GM21619 (cell line): ENCODE measurements around the gene RNF225.
A peak's percentile ranks its signal among the peaks of the same experiment; 100 is the strongest.
"Not testable (repeated sequence)": the region's sequence is repeated elsewhere in the genome, so short reads cannot be mapped to it uniquely, and the experiment has no call there.

ENCODE experiments used
- ATAC-seq: cut with Tn5 transposase; IDR thresholded peaks from one replicate; pipeline ENCODE4 v1.9.1; 2021; ENCODE audit not compliant: unreplicated experiment

Gene RNF225

DNA sequence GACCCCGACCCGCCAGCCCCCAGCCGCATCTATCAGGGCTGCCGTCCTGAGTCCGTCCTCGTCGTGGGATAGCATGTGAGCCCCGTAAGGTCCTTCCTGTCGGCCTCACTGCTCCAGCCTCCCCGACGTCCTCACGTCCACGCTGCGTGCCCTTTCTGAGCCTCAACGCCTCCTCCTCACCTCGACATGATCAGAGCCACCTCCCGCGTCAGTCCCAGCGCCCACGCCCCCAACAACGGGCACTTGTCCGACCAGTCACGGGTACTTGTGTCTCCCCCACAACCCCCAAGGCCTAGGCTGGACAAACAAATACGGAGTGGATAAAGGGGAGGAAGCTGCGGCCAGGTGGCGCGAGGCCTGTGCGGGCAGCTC, 33.6 kb upstream of the RNF225 start:
- ATAC-seq: peak; percentile 16

DNA sequence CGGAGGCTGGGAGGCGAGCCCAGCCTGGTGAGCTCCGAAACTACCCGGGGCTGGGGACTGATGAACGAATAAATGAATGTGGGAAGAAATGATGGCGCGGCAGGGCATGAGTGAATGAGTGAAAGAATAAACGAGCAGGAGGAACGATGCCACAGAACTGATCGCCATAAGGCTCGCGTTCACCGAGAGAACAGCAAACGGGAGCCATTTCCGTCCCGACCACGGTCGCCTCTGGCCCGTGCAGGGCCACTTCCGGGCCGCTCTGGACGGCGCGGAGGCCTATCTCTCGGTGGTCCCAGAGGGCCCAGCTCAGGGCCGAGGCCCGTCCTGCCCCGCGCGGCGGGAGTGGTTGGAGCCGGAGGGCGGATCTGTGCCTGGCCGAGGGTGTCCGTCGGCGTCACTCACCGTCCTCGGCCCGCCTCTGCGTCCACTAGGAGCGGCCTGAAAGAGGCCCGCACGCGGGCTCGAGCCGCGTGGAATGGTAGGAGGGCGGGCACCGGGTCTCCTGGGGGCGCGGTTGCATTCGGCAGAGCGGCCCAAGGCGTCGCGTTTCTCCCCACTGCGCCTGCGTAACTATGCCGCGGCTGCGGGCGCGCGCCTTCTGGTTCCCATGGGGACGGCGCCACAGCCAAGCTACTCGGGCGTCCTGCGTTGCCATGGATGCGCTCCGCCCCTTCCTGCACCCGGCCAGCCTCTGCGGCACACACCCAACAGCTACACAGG, 33.0 kb upstream of the RNF225 start, which contains the start of gene ZNF497:
Gene ZNF497 (minus strand): TSS at position 480 of the 723 bp plus-strand sequence. CDS start 5,116 bp downstream, outside the sequence.
- peak; percentile 83 for ATAC-seq

DNA sequence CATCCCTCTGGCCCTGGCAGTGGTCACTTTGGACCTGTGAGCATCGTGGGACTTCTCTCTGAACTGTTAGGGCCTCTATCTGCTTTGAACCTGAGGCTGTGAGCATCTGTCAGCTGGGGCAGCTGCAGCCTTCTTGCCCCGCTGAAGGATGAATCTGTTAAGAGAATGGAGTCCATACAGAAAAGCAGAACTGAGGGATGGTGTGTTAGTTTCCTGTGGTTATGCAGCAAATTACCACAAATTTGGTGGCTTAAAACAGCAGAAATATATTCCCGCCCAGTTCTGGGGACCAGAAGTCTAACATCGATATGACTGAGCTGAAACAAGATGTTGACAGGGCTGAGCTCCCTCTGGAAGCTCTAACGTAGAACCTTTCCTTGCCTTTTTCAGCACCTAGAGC, 31.3 kb upstream of the RNF225 start:
- no peak for ATAC-seq

DNA sequence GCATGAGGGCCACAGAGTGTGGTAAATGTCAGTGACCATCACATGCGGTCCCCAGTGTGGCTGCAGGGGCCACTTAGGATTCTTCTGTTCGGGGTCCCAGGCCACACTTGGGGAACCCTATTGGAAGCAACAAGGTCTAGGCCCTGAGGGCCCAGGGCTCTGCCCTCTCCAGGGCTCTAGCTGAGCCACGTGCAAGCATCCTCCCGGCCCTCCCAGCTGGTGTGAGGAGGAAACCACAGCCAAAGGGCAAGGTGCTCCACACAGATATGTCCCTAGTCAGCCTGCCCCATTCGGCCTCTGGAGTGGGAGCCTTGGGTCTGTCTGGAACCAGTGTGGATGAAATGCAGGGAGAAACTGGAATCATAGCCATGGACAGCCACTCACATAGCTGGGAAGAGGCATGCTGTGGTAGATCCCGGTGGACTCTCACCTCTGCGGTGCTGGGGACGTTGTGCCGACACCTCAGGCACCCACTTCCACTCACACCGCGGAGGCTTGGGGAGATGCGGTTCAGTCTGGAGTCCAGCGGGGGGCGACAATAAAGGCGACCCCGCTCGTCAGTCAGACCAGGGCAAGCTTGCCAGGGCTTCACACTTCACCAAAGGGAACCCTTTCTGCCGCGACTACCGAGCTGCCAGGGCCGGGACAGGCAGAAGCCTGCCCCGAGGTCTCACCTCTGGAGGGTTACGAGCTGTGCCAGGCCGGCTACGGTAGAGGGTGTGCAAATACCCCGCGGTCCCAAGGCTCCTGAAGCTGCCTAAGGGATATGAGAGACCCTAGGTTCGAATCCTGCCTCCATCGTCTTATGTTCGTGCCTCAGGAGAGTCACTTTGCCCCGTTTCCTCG, 28.6 kb upstream of the RNF225 start:
- no peak for ATAC-seq

DNA sequence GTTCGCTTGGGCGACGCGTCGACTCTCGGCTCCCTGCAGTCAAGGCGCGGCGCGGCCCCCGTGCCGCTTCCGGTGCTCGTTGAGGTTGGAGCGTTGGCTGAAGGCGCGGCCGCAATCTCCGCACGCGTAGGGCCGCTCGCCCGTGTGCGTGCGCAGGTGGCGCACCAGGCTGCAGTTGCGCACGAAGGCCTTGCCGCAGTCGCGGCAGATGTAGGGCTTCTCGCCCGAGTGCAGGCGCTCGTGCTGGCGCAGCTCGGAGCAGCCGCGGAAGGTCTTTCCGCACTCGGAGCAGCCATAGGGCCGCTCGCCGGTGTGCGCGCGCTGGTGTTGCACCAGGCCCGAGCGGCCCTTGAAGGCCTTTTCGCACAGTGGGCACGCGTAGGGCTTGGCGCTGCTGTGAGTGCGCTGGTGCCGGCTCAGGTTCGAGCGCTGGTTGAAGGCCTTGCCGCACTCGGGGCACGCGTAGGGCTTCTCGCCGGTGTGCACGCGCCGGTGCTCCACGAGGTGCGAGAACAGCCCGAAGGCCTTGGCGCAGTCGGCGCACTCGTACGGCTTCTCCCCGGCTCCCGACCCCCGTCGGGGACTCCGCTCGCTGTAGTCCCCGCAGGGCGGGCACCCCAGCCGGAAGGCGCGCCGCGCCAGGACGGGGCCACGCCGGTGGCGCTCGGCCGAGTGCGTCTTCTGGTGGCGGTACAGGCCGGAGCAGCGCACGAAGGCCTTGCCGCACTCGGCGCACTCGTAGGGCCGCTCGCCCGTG, 27.6 kb upstream of the RNF225 start:
- no peak for ATAC-seq

DNA sequence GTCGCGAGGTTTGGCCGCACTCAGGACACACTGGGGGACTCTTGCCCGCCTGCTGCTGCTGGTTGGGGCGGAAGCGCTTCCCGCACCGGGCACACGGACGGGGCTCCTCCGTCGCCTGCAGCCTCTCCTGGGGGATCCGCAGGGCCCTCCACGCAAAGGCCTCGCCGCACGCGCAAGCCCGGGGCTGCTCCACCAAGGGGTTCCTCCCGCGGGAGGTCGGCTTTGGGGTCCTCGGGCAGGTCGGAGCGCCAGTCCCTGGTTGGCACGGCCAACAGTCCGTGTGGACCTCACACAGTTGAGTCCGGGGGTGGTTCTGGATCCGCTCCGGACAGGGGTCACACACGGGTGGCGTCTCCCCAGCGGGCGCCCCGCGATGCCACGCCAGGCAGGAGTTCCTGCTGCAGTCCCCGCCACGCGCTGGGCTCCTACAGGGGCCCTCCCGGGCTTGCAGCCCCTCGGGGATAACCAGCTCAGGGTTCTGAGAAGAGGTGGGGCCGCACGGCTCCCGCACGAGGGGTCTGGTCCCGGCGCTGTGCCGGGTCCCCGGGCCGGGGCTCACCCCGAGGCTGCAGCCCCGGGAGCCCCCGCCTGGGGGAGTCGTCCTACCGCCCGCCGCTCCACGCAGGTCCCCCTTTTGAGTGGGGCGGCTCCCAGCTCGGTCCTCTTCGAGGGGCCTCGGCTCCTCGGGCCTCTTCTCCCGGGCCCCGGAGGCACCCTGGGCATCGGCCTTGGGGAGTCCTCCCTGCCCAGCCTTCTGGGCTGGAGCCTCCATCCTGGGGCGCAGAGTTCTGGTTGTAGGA, 26.7 kb upstream of the RNF225 start:
- ATAC-seq: no peak

DNA sequence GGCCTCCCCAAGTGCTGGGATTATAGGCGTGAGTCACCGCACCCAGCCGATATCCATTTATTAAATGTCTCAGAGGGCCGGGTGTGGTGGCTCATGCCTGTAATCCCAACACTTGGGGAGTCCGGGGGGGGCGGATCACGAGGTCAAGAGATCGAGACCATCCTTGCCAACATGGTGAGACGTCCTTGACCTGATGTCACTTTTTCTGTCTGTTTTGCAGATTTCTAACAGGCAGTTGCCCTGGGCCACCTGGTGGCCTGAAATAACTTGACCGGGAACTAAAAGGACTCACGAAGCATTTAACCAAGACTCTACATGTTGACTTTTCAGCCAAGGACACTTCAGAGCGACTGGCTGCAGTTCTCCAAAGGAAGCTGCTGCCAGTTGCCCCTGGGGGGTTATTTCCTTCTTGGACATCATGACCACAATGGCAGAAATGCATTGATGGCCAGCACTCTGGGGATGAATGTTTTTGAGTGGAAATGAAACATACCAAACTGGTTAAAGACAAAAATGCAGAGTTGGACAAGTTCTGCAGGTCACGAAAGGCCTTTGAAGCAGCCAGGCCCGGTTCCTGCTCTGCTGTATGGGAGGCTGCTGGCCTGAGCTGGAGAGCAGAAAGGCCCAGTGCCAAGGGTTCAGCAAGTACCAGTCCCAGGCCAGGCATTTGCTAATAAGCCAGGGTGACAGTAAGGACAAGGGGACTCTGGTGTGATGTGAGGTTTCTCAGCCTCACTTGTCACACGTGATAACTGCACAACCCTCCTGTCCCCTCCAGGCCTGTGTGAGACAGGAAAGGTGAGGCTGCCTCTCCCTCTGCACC, 22.9 kb upstream of the RNF225 start:
- ATAC-seq: no peak

DNA sequence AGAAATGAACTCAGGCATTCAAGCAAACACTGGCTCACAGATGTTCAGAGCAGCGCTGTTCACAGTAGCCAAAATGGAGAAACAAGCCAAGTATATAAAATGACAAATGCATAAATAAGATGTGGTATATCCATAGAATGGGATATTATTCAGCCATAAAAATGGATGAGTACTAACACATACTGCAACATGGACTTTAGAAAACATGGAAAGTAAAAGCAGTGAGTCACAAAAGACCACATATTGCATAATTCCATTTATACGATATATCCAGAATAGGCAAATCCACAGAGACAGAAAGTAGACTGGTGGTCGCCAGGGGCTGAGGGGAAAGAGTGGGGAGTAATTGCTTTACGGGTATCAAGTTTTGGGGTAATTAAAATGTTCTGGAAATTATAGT, 21.3 kb upstream of the RNF225 start:
- ATAC-seq: no peak

DNA sequence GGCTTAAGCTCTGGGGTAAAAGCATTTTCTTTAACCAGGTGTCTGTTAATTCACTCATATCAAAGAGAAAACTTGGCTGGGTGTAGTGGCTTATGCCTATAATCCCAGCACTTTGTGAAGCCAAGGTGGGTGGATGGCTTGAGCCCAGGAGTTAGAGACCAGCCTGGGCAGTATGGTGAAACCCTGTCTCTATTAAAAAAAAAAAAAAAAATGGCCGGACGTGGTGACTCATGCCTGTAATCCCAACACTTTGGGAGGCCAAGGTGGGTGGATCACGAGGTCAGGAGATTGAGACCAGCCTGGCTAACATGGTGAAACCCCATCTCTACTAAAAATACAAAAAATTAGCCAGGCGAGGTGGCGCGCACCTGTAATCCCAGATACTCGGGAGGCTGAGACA, 18.7 kb upstream of the RNF225 start:
- not testable (repeated sequence) for ATAC-seq

DNA sequence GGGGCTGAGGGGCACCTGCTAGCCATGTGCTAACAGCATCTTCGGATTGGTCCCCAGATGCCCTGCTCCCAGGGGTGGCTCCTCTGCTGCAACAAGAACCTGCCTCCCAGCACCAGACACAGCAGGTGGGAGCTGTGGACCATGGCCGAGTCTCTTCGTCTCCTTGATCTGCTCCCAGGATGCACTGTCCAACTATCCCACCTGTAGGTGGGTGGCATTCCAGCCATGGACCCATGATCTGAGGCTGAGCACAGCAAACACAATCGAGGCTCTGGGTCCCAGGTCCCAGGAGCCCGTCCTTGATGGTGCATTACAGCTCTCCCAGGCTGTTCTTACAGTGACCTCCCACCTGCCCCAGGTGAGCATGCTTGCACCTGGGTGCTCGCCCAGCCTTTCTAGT, 16.2 kb upstream of the RNF225 start:
- ATAC-seq: no peak

DNA sequence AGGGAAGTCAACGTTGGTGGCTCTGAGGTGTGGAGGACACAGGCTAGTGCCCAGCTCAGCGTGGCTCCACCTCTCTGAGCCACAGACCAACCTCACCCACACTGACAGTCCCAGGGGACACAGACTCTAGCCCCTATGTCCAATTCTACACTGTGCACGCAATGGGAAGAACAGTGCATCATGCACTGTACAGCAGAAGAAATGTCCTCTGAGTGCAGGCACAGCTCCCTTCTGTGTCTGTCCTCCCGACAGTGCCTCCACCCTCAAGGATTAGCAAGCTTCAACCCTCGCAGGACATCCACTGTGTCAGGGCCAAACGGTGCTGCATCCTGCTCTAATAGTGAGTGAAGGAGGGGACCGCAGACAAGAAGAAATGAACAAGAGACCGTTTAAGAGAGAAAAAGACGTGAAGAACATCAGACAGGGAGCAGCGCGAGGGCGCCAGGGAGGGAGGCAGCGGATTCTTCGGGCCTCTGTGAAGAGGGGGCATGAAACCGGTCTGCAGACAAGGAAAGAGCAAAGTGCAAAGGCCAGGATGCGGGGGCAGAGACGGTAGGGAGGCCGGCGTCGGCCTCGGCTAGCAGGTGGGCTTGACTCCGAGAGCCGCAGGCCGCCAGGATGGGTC, 15.3 kb upstream of the RNF225 start:
- ATAC-seq: peak; percentile 3

DNA sequence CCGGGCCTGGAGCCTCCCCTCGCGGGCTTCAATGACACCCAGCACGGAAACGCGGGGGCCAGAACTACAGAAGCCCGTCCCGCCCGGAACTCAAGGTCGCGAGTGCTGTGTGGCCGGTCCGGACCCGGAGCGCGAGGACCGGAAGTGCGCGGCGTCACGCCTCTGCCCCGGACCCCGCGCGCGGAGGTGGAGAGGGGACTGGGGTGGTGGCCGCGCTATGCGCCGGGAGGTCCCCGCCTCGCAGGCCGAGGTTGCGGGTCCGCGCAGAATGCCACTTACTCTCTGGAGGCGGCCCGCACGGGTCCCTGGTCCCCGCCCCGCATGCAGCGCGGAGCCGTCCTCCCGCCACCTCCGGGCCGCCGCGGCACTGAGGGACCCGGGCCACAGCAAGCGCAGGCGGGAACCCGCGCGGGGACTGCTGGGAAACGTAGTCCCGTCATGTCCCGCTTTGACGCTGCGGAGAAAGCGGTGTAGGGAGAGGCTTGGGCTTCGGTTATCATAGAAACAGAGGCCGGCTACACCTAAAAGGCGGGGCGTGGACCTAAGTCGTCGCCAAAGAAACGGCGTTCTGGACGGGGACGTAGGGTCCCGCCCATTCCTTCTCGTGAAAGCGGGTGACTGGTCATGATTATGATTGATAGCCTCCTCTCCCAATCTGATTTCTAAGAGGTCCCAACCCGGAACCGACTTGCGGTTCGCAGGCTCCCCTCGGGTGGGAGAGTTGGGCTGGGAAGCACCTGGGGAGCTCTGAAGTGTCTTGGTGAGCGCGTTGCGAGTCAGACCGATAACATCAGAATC, 14.6 kb upstream of the RNF225 start, which contains the start of gene ZNF837:
Gene ZNF837 (minus strand): TSS at position 369 of the 798 bp plus-strand sequence. CDS start 11,698 bp downstream, outside the sequence.
- ATAC-seq: peak; percentile 72

DNA sequence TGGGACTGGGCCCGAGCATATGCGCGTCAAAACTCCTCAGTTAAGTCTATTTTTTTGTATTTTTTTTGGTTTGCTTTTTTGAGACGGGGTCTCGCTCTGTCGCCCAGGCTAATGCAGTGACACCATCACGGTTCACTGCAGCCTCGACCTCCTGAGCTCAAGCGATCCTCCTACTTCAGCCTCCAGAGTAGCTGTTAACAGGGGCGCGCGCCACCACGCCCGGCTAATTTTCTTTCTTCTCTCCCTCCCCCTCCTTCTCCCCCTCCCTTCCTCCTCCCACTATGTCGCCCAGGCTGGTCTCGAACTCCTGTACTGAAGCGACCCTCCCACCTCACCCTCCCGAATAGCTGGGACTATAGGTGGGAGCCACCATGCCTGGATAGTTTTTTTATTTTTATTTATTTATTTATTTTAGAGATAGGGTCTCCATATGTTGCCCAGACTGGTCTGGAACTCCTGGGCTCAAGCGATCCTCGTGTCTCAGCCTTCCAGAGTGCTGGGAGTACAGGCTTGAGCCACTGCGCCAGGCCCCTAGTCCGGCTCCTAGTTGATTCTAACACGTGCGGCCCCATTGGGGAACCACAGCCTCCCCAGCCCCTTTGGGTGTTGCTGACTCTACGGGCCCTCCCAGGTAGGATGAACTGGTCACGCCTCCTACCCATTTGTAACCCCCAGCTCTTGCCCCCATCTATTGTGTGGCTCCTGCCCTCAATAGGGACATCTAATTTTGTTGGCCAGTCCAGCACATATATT, 13.8 kb upstream of the RNF225 start:
- ATAC-seq: no peak

DNA sequence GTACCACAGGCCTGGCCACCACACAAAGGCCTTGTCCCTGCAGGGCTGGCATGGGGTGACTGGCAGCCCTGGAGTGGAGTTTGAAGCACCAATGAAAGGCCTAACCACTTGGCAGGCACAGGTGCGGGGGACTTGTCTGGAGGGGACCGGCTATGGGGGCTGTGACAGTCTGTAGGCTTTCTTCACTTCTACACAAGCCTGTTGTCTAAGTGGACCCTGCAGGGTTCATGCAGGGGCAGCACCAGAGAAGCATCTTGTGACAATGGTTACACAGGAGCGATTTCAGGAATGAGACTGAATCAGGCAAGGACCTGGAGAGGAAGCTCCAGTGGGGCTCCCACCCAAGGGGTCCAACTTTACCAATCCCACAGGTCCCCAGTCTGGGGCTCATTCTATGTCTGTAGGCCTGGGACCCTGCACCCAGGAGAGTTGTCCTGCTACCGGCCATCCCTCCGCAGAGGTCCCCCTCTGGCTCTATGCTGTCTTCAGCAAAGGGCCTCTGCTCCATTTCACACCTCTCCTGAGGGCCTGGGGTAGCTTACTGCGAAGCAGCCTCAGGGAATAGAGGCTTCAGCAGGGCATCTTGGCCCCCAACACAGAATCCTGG, 12.4 kb upstream of the RNF225 start:
- no peak for ATAC-seq

DNA sequence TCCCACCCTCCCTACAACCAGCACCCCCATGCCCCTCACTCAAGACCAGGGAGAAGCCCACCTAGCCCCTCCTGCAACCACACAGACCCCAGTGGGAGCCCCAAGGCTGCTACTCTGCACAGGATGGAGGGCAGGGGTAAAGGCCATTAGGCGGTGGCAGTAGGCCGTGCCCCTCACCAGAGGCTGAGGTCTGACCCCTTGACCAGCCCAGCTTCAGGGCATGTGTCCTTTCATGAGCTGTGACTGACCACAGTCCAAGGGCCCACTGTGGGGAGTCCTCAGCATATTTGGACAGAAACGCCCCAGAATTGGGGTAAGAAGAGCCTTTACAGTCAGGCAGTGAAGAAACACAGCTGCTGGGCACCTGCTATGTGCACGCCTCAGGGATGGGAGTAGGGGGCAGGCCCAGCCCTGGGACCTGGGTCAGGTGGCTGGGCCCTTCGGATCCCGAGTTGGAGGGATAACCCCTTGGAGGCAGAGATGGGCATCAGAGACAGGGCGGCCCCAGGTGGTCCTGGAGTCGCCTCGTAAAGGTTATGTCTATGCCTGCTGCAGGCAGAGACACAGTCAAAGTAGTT, 10.1 kb upstream of the RNF225 start:
- ATAC-seq: no peak

DNA sequence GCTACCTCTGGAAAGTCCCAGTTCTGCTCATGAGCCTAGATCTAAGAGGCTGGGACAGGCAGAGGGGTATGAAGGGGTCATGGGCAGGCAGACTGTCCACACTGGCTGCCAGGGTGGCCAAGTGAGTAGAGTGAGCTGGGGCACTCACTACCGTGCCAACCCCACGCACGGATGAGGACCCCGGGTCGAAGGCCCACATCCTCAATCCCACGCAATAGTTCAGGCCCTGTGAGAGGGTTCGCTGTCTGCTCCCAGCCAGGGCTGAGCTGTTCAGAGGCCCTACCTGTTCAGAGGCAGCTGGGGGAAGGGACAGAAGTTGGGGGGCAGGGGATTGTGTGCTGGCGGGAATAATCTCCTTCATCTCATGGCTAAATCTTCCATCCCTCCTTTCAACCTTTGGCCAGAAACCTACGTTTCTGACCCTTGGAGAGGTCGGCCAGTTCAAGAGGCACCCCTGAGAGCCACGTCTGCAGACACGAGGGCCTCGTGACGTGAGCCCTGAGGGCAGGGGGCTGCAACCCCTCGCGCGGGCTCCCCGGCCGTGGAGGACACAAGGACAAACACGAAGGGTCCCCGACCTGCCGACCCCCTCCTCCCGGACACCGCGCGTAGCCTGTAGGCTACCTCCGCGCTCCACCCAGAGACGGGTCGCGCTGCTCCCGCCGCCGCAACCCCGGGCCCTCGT, 9.4 kb upstream of the RNF225 start:
- peak; percentile 3 for ATAC-seq
